Measurements from ENCODE around the gene AKR1A1.

Gene AKR1A1

GRCh38 chr1:45543581-45544417 lies 6.8 kb upstream of the AKR1A1 start:
- no peak overlapping the region for H3K4me3 ChIP-seq (ENCODE audit: low read length in 2 of 2)
- no peaks in the 10 kb centered on the region for H3K9me3 ChIP-seq (replicated peaks in 1 of 2; ENCODE audit: control insufficient read depth in 2 of 2, insufficient read depth in 1 of 2, low read depth in 1 of 2, low read length in 2 of 2)
- H3K4me2 ChIP-seq (ENCODE audit: insufficient read depth, low read length, poor library complexity, severe bottlenecking) = no peak overlapping the region
- no peak overlapping the region for H2BK120ac ChIP-seq (ENCODE audit: low read depth, low read length)
- H3K27me3 ChIP-seq (ENCODE audit: control insufficient read depth in 3 of 3, insufficient read depth in 3 of 3, low read depth in 1 of 3, low read length in 3 of 3) = peaks cover 0 to 19% (median 0%) of the 10 kb centered on the region in 3 experiments
- no CpG with 5 or more reads among the region's 8 CpGs for WGBS, 2 donors (ENCODE audit: extremely low coverage in 2 of 2, insufficient read length in 2 of 2, insufficient replicate concordance in 1 of 2)
- H4K8ac ChIP-seq (ENCODE audit: low read depth, low read length) = no peak overlapping the region
- H2AFZ ChIP-seq (ENCODE audit: low read length) = peak overlapping the region; percentile 25
- no peak overlapping the region for H3K18ac ChIP-seq (ENCODE audit: low read length)
- H3K9ac ChIP-seq (ENCODE audit: low read depth, low read length, poor library complexity) = no peak overlapping the region
- H2AK5ac ChIP-seq (ENCODE audit: low read depth, low read length) = no peak overlapping the region
- H3K27ac ChIP-seq (replicated peaks; ENCODE audit: low read length) = no peak overlapping the region
- H2BK12ac ChIP-seq (ENCODE audit: low read length) = no peak overlapping the region
- no peaks in the 10 kb centered on the region for H3K79me1 ChIP-seq (ENCODE audit: low read depth, low read length)
- H4K91ac ChIP-seq (ENCODE audit: low read depth, low read length, poor library complexity) = no peak overlapping the region
- no peak overlapping the region for H3K14ac ChIP-seq (ENCODE audit: low read length)
- H3K23ac ChIP-seq (ENCODE audit: low read depth, low read length, poor library complexity) = no peak overlapping the region
- no peak overlapping the region for H2BK15ac ChIP-seq (ENCODE audit: low read length)
- no peak overlapping the region for H3K4ac ChIP-seq (ENCODE audit: low read length)
- H3K4me1 ChIP-seq (ENCODE audit: control insufficient read depth in 2 of 2, insufficient read depth in 1 of 2, low read depth in 1 of 2, low read length in 2 of 2) = no peaks in the 10 kb centered on the region
- DNase-seq (ENCODE audit: low spot score) = no peak
- H2BK5ac ChIP-seq (ENCODE audit: low read length) = no peak overlapping the region
- no peaks in the 10 kb centered on the region for H3K36me3 ChIP-seq (replicated peaks in 1 of 2; ENCODE audit: control insufficient read depth in 2 of 2, insufficient read depth in 2 of 2, low read length in 2 of 2)

- Histone ChIP-seq H2BK15ac (ENCODE audit: low read length) (no peak overlapping the region), H3K4me3 (ENCODE audit: low read length in 2 of 2) (no peak overlapping the region)
Measured at GRCh38 chr1:45544530-45544929, 6.1 kb upstream of the AKR1A1 start.

GRCh38 chr1:45545019-45545493 lies 5.6 kb upstream of the AKR1A1 start:
- Histone ChIP-seq H4K8ac (ENCODE audit: low read depth, low read length) (no peak overlapping the region), H2BK120ac (ENCODE audit: low read depth, low read length) (no peak overlapping the region), H2BK12ac (ENCODE audit: low read length) (no peak overlapping the region), H3K9ac (ENCODE audit: low read depth, low read length, poor library complexity) (no peak overlapping the region), H3K14ac (ENCODE audit: low read length) (no peak overlapping the region), H2BK15ac (ENCODE audit: low read length) (no peak overlapping the region), H3K23ac (ENCODE audit: low read depth, low read length, poor library complexity) (no peak overlapping the region), H2BK5ac (ENCODE audit: low read length) (no peak overlapping the region), H3K4me1 (ENCODE audit: control insufficient read depth in 2 of 2, insufficient read depth in 1 of 2, low read depth in 1 of 2, low read length in 2 of 2) (no peaks in the 10 kb centered on the region), H3K4me3 (ENCODE audit: low read length in 2 of 2) (no peak overlapping the region), H3K4me2 (ENCODE audit: insufficient read depth, low read length, poor library complexity, severe bottlenecking) (no peak overlapping the region), H4K91ac (ENCODE audit: low read depth, low read length, poor library complexity) (no peak overlapping the region), H3K9me3 (replicated peaks in 1 of 2; ENCODE audit: control insufficient read depth in 2 of 2, insufficient read depth in 1 of 2, low read depth in 1 of 2, low read length in 2 of 2) (no peaks in the 10 kb centered on the region), H3K27ac (replicated peaks; ENCODE audit: low read length) (no peak overlapping the region), H3K36me3 (replicated peaks in 1 of 2; ENCODE audit: control insufficient read depth in 2 of 2, insufficient read depth in 2 of 2, low read length in 2 of 2) (no peaks in the 10 kb centered on the region), H3K79me1 (ENCODE audit: low read depth, low read length) (no peaks in the 10 kb centered on the region), H2AK5ac (ENCODE audit: low read depth, low read length) (no peak overlapping the region), H3K4ac (ENCODE audit: low read length) (no peak overlapping the region), H2AFZ (ENCODE audit: low read length) (peak overlapping the region; percentile 30), H3K18ac (ENCODE audit: low read length) (no peak overlapping the region), H3K27me3 (ENCODE audit: control insufficient read depth in 3 of 3, insufficient read depth in 3 of 3, low read depth in 1 of 3, low read length in 3 of 3) (peaks cover 0 to 19% (median 0%) of the 10 kb centered on the region in 3 experiments)
- no CpG with 5 or more reads among the region's 6 CpGs for WGBS, 2 donors (ENCODE audit: extremely low coverage in 2 of 2, insufficient read length in 2 of 2, insufficient replicate concordance in 1 of 2)
- no peak for DNase-seq (ENCODE audit: low spot score)

More at GRCh38 chr1:45544530-45544929, 6.1 kb upstream of the AKR1A1 start:
- no peaks in the 10 kb centered on the region for H3K4me1 ChIP-seq (ENCODE audit: control insufficient read depth in 2 of 2, insufficient read depth in 1 of 2, low read depth in 1 of 2, low read length in 2 of 2)
- H3K18ac ChIP-seq (ENCODE audit: low read length) = no peak overlapping the region
- no CpG with 5 or more reads among the region's 4 CpGs for WGBS, 2 donors (ENCODE audit: extremely low coverage in 2 of 2, insufficient read length in 2 of 2, insufficient replicate concordance in 1 of 2)
- H3K23ac ChIP-seq (ENCODE audit: low read depth, low read length, poor library complexity) = no peak overlapping the region
- no peak overlapping the region for H3K4me2 ChIP-seq (ENCODE audit: insufficient read depth, low read length, poor library complexity, severe bottlenecking)
- H4K91ac ChIP-seq (ENCODE audit: low read depth, low read length, poor library complexity) = no peak overlapping the region
- no peak overlapping the region for H2BK120ac ChIP-seq (ENCODE audit: low read depth, low read length)
- H3K36me3 ChIP-seq (replicated peaks in 1 of 2; ENCODE audit: control insufficient read depth in 2 of 2, insufficient read depth in 2 of 2, low read length in 2 of 2) = no peaks in the 10 kb centered on the region
- H2AFZ ChIP-seq (ENCODE audit: low read length) = no peak overlapping the region
- no peak overlapping the region for H3K14ac ChIP-seq (ENCODE audit: low read length)
- H3K79me1 ChIP-seq (ENCODE audit: low read depth, low read length) = no peaks in the 10 kb centered on the region
- H3K9ac ChIP-seq (ENCODE audit: low read depth, low read length, poor library complexity) = no peak overlapping the region
- H3K9me3 ChIP-seq (replicated peaks in 1 of 2; ENCODE audit: control insufficient read depth in 2 of 2, insufficient read depth in 1 of 2, low read depth in 1 of 2, low read length in 2 of 2) = no peaks in the 10 kb centered on the region
- no peak overlapping the region for H2BK5ac ChIP-seq (ENCODE audit: low read length)
- H4K8ac ChIP-seq (ENCODE audit: low read depth, low read length) = no peak overlapping the region
- H3K4ac ChIP-seq (ENCODE audit: low read length) = no peak overlapping the region
- no peak overlapping the region for H2BK12ac ChIP-seq (ENCODE audit: low read length)
- no peak overlapping the region for H3K27ac ChIP-seq (replicated peaks; ENCODE audit: low read length)
- DNase-seq (ENCODE audit: low spot score) = no peak
- peaks cover 0 to 19% (median 0%) of the 10 kb centered on the region in 3 experiments for H3K27me3 ChIP-seq (ENCODE audit: control insufficient read depth in 3 of 3, insufficient read depth in 3 of 3, low read depth in 1 of 3, low read length in 3 of 3)
- no peak overlapping the region for H2AK5ac ChIP-seq (ENCODE audit: low read depth, low read length)

GRCh38 chr1:45545553-45546310 lies 4.9 kb upstream of the AKR1A1 start:
- H2BK120ac ChIP-seq (ENCODE audit: low read depth, low read length) = no peak overlapping the region
- no peak for DNase-seq (ENCODE audit: low spot score)
- H3K4me3 ChIP-seq (ENCODE audit: low read length in 2 of 2) = peak overlapping the region in 1 of 2 donors; percentile 9
- H4K8ac ChIP-seq (ENCODE audit: low read depth, low read length) = no peak overlapping the region
- H4K91ac ChIP-seq (ENCODE audit: low read depth, low read length, poor library complexity) = no peak overlapping the region
- peaks cover 0 to 3% of the 10 kb centered on the region in 2 donors for H3K4me1 ChIP-seq (ENCODE audit: control insufficient read depth in 2 of 2, insufficient read depth in 1 of 2, low read depth in 1 of 2, low read length in 2 of 2)
- no peak overlapping the region for H2BK15ac ChIP-seq (ENCODE audit: low read length)
- H3K4ac ChIP-seq (ENCODE audit: low read length) = no peak overlapping the region
- H2BK12ac ChIP-seq (ENCODE audit: low read length) = no peak overlapping the region
- H3K79me1 ChIP-seq (ENCODE audit: low read depth, low read length) = no peaks in the 10 kb centered on the region
- no peaks in the 10 kb centered on the region for H3K9me3 ChIP-seq (replicated peaks in 1 of 2; ENCODE audit: control insufficient read depth in 2 of 2, insufficient read depth in 1 of 2, low read depth in 1 of 2, low read length in 2 of 2)
- no peak overlapping the region for H2BK5ac ChIP-seq (ENCODE audit: low read length)
- H3K23ac ChIP-seq (ENCODE audit: low read depth, low read length, poor library complexity) = no peak overlapping the region
- no peak overlapping the region for H2AK5ac ChIP-seq (ENCODE audit: low read depth, low read length)
- H3K27ac ChIP-seq (replicated peaks; ENCODE audit: low read length) = no peak overlapping the region
- H3K27me3 ChIP-seq (ENCODE audit: control insufficient read depth in 3 of 3, insufficient read depth in 3 of 3, low read depth in 1 of 3, low read length in 3 of 3) = peaks cover 0 to 19% (median 0%) of the 10 kb centered on the region in 3 experiments
- H3K14ac ChIP-seq (ENCODE audit: low read length) = no peak overlapping the region
- no peak overlapping the region for H3K18ac ChIP-seq (ENCODE audit: low read length)
- H2AFZ ChIP-seq (ENCODE audit: low read length) = peak overlapping the region; percentile 30
- no CpG with 5 or more reads among the region's 7 CpGs for WGBS, 2 donors (ENCODE audit: extremely low coverage in 2 of 2, insufficient read length in 2 of 2, insufficient replicate concordance in 1 of 2)
- H3K9ac ChIP-seq (ENCODE audit: low read depth, low read length, poor library complexity) = no peak overlapping the region
- H3K36me3 ChIP-seq (replicated peaks in 1 of 2; ENCODE audit: control insufficient read depth in 2 of 2, insufficient read depth in 2 of 2, low read length in 2 of 2) = no peaks in the 10 kb centered on the region
- no peak overlapping the region for H3K4me2 ChIP-seq (ENCODE audit: insufficient read depth, low read length, poor library complexity, severe bottlenecking)
